Measurements from ENCODE around the gene CDRT4. TPM values are rescaled to one million over a fixed set of nuclear protein-coding genes. Genes with fewer than 3 reads are reported as not detected.

CDRT4 gene
- total RNA-seq, 1 experiment from 2014 or later: 6.2 TPM

DNA sequence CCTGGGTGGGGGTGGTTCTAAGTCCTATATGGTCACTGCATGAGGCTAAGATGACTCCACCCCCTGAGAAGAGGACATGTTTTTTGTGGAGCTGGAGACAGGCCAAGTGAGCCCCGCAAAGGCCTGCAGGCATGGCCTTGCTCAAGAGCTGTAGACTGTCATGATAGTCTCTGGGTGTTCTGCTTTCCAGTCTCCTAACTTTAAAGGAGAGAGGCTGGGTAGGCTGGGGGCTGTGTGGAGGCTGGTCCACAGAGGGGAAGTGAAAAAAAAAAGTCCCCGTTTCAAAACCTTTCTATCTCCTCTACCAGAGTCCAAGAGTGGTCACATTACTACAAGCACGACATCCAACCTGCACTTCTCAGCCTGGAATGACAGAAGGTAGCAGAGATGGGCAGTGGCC is 27.1 kb downstream of the CDRT4 start:
- H3K4me3 ChIP-seq (replicated peaks in 1 of 2; ENCODE audit: low read depth in 1 of 2, low read length in 2 of 2): no peak overlapping the region
- RAD21 ChIA-PET (ENCODE audit: low non-redundant PET in 1 of 2, low total read pairs in 2 of 2, uncharacterized antibody in 2 of 2, unreplicated experiment in 2 of 2): no interaction called here
- BruUV-seq (replicated peaks): no TSS peak
- POLR2A ChIA-PET: no interaction called here
- no peak overlapping the region for H3K4me2 ChIP-seq (ENCODE audit: low read length)
- no peak overlapping the region for H3K27ac ChIP-seq (ENCODE audit: low read depth, low read length)
- H3K9me3 ChIP-seq (ENCODE audit: control insufficient read depth in 1 of 2, insufficient read depth in 1 of 2, low read depth in 1 of 2, low read length in 2 of 2): no peaks in the 10 kb centered on the region
- no peak overlapping the region for H3K9ac ChIP-seq (ENCODE audit: low read length)
- TF ChIP-seq YY1 (IDR thresholded peaks at IDR 0.05; ENCODE audit: extremely low read depth, insufficient replicate concordance, low read depth, low read length): no peak
- TF ChIP-seq JUND (IDR thresholded peaks at IDR 0.05): no peak
- TF ChIP-seq SP1 (IDR thresholded peaks at IDR 0.05; ENCODE audit: low read depth): no peak
- no peak for TF ChIP-seq ZFX (IDR thresholded peaks at IDR 0.05)
- TF ChIP-seq ELF1 (IDR thresholded peaks at IDR 0.05; ENCODE audit: borderline replicate concordance, low read depth): no peak
- TF ChIP-seq ZNF274 (IDR thresholded peaks at IDR 0.05; ENCODE audit: low read depth, low read length): no peak
- TF ChIP-seq POLR2AphosphoS5 (IDR thresholded peaks at IDR 0.05; ENCODE audit: low read depth, low read length): no peak
- TF ChIP-seq, protein P1, sequence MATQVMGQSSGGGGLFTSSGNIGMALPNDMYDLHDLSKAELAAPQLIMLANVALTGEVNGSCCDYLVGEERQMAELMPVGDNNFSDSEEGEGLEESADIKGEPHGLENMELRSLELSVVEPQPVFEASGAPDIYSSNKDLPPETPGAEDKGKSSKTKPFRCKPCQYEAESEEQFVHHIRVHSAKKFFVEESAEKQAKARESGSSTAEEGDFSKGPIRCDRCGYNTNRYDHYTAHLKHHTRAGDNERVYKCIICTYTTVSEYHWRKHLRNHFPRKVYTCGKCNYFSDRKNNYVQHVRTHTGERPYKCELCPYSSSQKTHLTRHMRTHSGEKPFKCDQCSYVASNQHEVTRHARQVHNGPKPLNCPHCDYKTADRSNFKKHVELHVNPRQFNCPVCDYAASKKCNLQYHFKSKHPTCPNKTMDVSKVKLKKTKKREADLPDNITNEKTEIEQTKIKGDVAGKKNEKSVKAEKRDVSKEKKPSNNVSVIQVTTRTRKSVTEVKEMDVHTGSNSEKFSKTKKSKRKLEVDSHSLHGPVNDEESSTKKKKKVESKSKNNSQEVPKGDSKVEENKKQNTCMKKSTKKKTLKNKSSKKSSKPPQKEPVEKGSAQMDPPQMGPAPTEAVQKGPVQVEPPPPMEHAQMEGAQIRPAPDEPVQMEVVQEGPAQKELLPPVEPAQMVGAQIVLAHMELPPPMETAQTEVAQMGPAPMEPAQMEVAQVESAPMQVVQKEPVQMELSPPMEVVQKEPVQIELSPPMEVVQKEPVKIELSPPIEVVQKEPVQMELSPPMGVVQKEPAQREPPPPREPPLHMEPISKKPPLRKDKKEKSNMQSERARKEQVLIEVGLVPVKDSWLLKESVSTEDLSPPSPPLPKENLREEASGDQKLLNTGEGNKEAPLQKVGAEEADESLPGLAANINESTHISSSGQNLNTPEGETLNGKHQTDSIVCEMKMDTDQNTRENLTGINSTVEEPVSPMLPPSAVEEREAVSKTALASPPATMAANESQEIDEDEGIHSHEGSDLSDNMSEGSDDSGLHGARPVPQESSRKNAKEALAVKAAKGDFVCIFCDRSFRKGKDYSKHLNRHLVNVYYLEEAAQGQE (IDR thresholded peaks at IDR 0.05; ENCODE audit: low read depth): no peak
- no peak for TF ChIP-seq TCF7L2 (IDR thresholded peaks at IDR 0.05; ENCODE audit: borderline replicate concordance, extremely low read depth, insufficient read depth, insufficient read length)
- TF ChIP-seq, protein P2, sequence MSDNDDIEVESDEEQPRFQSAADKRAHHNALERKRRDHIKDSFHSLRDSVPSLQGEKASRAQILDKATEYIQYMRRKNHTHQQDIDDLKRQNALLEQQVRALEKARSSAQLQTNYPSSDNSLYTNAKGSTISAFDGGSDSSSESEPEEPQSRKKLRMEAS (IDR thresholded peaks at IDR 0.05): no peak
- no peak for TF ChIP-seq FOSL1 (IDR thresholded peaks at IDR 0.05; ENCODE audit: low read depth)
- TF ChIP-seq CBX3 (IDR thresholded peaks at IDR 0.05; ENCODE audit: low read depth): no peak
- no peak for TF ChIP-seq SIN3A (IDR thresholded peaks at IDR 0.05; ENCODE audit: low read depth)
- TF ChIP-seq, protein P3, sequence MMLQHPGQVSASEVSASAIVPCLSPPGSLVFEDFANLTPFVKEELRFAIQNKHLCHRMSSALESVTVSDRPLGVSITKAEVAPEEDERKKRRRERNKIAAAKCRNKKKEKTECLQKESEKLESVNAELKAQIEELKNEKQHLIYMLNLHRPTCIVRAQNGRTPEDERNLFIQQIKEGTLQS (IDR thresholded peaks at IDR 0.05): no peak
- TF ChIP-seq, protein P4, sequence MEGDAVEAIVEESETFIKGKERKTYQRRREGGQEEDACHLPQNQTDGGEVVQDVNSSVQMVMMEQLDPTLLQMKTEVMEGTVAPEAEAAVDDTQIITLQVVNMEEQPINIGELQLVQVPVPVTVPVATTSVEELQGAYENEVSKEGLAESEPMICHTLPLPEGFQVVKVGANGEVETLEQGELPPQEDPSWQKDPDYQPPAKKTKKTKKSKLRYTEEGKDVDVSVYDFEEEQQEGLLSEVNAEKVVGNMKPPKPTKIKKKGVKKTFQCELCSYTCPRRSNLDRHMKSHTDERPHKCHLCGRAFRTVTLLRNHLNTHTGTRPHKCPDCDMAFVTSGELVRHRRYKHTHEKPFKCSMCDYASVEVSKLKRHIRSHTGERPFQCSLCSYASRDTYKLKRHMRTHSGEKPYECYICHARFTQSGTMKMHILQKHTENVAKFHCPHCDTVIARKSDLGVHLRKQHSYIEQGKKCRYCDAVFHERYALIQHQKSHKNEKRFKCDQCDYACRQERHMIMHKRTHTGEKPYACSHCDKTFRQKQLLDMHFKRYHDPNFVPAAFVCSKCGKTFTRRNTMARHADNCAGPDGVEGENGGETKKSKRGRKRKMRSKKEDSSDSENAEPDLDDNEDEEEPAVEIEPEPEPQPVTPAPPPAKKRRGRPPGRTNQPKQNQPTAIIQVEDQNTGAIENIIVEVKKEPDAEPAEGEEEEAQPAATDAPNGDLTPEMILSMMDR (IDR thresholded peaks at IDR 0.05 in 2 of 3, conservative IDR thresholded peaks at IDR 0.05 in 1 of 3; ENCODE audit: borderline replicate concordance in 1 of 3, insufficient read depth in 1 of 3, low read depth in 2 of 3, low read length in 2 of 3): no peak
- no peak for TF ChIP-seq EGR1 (IDR thresholded peaks at IDR 0.05; ENCODE audit: low read depth)
- TF ChIP-seq EZH2 (IDR thresholded peaks at IDR 0.05): no peak
- TF ChIP-seq POLR2A (IDR thresholded peaks at IDR 0.05; ENCODE audit: borderline replicate concordance, extremely low read depth, insufficient read depth, insufficient read length): no peak
- TF ChIP-seq, protein P5, sequence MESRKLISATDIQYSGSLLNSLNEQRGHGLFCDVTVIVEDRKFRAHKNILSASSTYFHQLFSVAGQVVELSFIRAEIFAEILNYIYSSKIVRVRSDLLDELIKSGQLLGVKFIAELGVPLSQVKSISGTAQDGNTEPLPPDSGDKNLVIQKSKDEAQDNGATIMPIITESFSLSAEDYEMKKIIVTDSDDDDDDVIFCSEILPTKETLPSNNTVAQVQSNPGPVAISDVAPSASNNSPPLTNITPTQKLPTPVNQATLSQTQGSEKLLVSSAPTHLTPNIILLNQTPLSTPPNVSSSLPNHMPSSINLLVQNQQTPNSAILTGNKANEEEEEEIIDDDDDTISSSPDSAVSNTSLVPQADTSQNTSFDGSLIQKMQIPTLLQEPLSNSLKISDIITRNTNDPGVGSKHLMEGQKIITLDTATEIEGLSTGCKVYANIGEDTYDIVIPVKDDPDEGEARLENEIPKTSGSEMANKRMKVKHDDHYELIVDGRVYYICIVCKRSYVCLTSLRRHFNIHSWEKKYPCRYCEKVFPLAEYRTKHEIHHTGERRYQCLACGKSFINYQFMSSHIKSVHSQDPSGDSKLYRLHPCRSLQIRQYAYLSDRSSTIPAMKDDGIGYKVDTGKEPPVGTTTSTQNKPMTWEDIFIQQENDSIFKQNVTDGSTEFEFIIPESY (IDR thresholded peaks at IDR 0.05; ENCODE audit: extremely low read depth, insufficient replicate concordance, low read length): no peak
- H3K4me1 ChIP-seq (ENCODE audit: control insufficient read depth in 1 of 2, insufficient read depth in 2 of 2, low read length in 2 of 2): peaks cover 0 to 9% of the 10 kb centered on the region in 2 experiments; a peak in 2 of 4 replicates
- H3K9me2 ChIP-seq (ENCODE audit: insufficient read depth): no peaks in the 10 kb centered on the region
- ATAC-seq (no peak), DNase-seq (ENCODE audit: low read depth, low spot score) (no peak)
- no peaks in the 10 kb centered on the region for H4K20me1 ChIP-seq (ENCODE audit: insufficient read depth)
- intact Hi-C loops (cut with micrococcal nuclease): no loop called here
- no peaks in the 10 kb centered on the region for H3K27me3 ChIP-seq (ENCODE audit: insufficient read depth, low read length)
- H2AFZ ChIP-seq (ENCODE audit: low read depth, low read length, poor library complexity, severe bottlenecking): no peak overlapping the region
- peaks cover 0 to 4% of the 10 kb centered on the region in 2 experiments; a peak in 1 of 4 replicates for H3K36me3 ChIP-seq (ENCODE audit: control insufficient read depth in 1 of 2, insufficient read depth in 2 of 2, low read length in 2 of 2)
- H3K79me2 ChIP-seq (ENCODE audit: insufficient read depth, low read length): no peaks in the 10 kb centered on the region
- CTCF ChIA-PET: no interaction called here

Measured in HCT116 (cell line).